ENCODE measurements around the gene C14orf119. TPM values are rescaled to one million over a fixed set of nuclear protein-coding genes. Genes with fewer than 3 reads are reported as not detected.

Gene C14orf119
- total and polyA plus RNA-seq, 9 of the 15 experiments (the other 6 are each of a cell fraction or from before 2014, with no cell fraction given): 36.7 to 251 (median 51.8) TPM

DNA sequence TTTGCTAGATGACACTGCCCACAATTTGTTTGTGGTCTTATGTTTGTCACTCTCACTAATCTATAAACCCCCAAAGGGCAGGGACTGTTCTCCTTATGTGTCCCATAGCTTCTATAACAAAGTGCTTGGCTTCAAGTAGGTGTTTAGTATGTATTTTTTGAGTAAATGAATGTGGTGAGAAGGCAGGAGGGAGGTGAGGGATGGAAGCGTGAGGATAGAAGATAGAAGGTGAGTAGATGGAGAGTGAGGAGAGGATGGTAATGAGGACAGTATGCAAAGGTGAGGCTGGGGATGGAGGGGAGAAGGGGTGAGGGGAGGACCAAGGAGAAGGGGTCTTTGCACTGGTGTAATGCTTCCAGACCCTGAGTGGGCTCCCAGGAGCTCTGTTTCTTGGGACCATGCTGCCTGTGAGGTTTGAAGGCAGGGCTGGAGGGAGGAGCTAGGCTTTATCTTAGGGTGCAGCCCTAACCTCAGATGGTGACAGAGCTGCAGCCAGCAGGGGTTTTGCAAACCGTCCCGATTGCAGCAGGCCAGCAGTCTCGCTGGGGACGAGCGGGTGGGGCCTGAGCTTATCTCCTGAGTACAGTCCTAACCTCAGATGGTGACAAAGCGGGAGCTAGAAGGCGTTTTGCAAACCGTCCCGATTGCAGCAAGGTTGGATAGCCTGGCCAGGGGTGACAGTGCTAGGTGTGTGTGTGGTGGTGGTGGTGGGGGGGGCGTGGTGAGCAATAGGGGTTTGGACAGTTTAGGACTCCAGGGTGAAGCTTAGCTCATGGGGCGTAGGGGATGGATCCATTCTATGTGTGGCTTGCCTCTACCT is 17.3 kb downstream of the C14orf119 start (continued):
- peak; percentile 96 for TF ChIP-seq TFAP4 (CRISPR knock-in tag; IDR thresholded peaks at IDR 0.05; ENCODE audit: borderline replicate concordance)
- peak; percentile 77 for TF ChIP-seq MAFG (tag; conservative IDR thresholded peaks at IDR 0.05)
- TF ChIP-seq HDAC8 (tag; IDR thresholded peaks at IDR 0.05): no peak
- peak; percentile 88 for TF ChIP-seq MEIS2 (IDR thresholded peaks at IDR 0.05; ENCODE audit: partially characterized antibody)
- TF ChIP-seq ZNF589 (CRISPR knock-in tag; IDR thresholded peaks at IDR 0.05; ENCODE audit: low read depth): peak; percentile 95
- no peak for TF ChIP-seq ZSCAN29 (IDR thresholded peaks at IDR 0.05)
- TF ChIP-seq SMARCB1 (IDR thresholded peaks at IDR 0.05; ENCODE audit: insufficient read length, low read depth): no peak
- TF ChIP-seq MIER1 (IDR thresholded peaks at IDR 0.05; ENCODE audit: low read depth): no peak; the same call in 1 of the 2 replicates
- no peak for TF ChIP-seq SAP30 (IDR thresholded peaks at IDR 0.05; ENCODE audit: borderline replicate concordance, insufficient read depth, low read depth, low read length, poor library complexity, severe bottlenecking)
- no peak for TF ChIP-seq TEAD2 (tag; IDR thresholded peaks at IDR 0.05)
- TF ChIP-seq CBX5 (IDR thresholded peaks at IDR 0.05; ENCODE audit: borderline replicate concordance, low read depth): no peak
- TF ChIP-seq SRSF9 (IDR thresholded peaks at IDR 0.05; ENCODE audit: borderline replicate concordance, low read depth, low read length): no peak
- TF ChIP-seq, protein P1, sequence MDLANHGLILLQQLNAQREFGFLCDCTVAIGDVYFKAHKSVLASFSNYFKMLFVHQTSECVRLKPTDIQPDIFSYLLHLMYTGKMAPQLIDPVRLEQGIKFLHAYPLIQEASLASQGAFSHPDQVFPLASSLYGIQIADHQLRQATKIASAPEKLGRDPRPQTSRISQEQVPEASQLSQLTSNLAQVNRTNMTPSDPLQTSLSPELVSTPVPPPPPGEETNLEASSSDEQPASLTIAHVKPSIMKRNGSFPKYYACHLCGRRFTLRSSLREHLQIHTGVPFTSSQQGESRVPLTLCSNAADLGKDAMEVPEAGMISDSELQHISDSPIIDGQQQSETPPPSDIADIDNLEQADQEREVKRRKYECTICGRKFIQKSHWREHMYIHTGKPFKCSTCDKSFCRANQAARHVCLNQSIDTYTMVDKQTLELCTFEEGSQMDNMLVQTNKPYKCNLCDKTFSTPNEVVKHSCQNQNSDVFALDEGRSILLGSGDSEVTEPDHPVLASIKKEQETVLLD (IDR thresholded peaks at IDR 0.05): 0 out of 2 replicates have a peak, but pooled peaks have one; percentile 25
- no peak for TF ChIP-seq ZNF436 (CRISPR knock-in tag; IDR thresholded peaks at IDR 0.05)
- TF ChIP-seq DDX20 (tag; IDR thresholded peaks at IDR 0.05; ENCODE audit: low read depth): no peak
- no peak for TF ChIP-seq FOXA1 (IDR thresholded peaks at IDR 0.05; ENCODE audit: borderline replicate concordance)
- TF ChIP-seq POLR3G (IDR thresholded peaks at IDR 0.05; ENCODE audit: extremely low read depth, insufficient read length, insufficient replicate concordance): no peak
- TF ChIP-seq MCM7 (IDR thresholded peaks at IDR 0.05): no peak
- no peak for TF ChIP-seq MCM2 (IDR thresholded peaks at IDR 0.05; ENCODE audit: low read depth)
- TF ChIP-seq SMARCC2 (IDR thresholded peaks at IDR 0.05; ENCODE audit: low read depth): peak; percentile 94
- no peak for TF ChIP-seq NFRKB (IDR thresholded peaks at IDR 0.05; ENCODE audit: low read depth)
- TF ChIP-seq NFIX (CRISPR knock-in tag; IDR thresholded peaks at IDR 0.05; ENCODE audit: low read depth): no peak
- TF ChIP-seq ZFP36 (IDR thresholded peaks at IDR 0.05; ENCODE audit: low read depth, low read length, partially characterized antibody): no peak

Measured in K562 (cell line).